Lung (tissue), 12 donors: ENCODE results near the gene IRF2BP1. TPM values are rescaled to one million over a fixed set of nuclear protein-coding genes. Genes with fewer than 3 reads are reported as not detected.

Experiments
- ATAC-seq: fragments of 200-7000 bp; cut with Tn5 transposase; one replicate; pipeline ENCODE4 v1.9.1; 2020; ENCODE audit warnings: moderate number of reproducible peaks; ENCODE audit not compliant: insufficient read depth, low FRiP score
- DNase-seq, 3 donors: peaks; one replicate each; pipeline ENCODE4 v3.0.0-alpha.2; 2013 to 2017
- H3K27ac ChIP-seq, 2 donors: one replicate each; pipeline ENCODE4 v1.5.1; 2013; ENCODE audit warnings: mild to moderate bottlenecking in 2 of 2, moderate library complexity in 2 of 2, control low read depth in 1 of 2, inconsistent platforms in 1 of 2, low read depth in 1 of 2, low read length in 1 of 2
- H3K27me3 ChIP-seq, 3 donors: one replicate each; pipeline ENCODE4 v1.5.1; 2013; ENCODE audit warnings: low read length in 2 of 3; ENCODE audit not compliant: control insufficient read depth in 3 of 3, insufficient read depth in 3 of 3
- H3K36me3 ChIP-seq, 4 donors: one replicate each; pipeline ENCODE4 v1.5.1; 2013; ENCODE audit warnings: low read length in 4 of 4, mild to moderate bottlenecking in 1 of 4, moderate library complexity in 1 of 4; ENCODE audit not compliant: control insufficient read depth in 4 of 4, insufficient read depth in 4 of 4
- H3K4me1 ChIP-seq, 5 donors: one replicate each; pipeline ENCODE4 v1.5.1; 2013; ENCODE audit warnings: low read length in 5 of 5, mild to moderate bottlenecking in 2 of 5, moderate library complexity in 1 of 5; ENCODE audit not compliant: control insufficient read depth in 5 of 5, insufficient read depth in 5 of 5
- H3K4me3 ChIP-seq: one replicate; pipeline ENCODE4 v1.5.1; 2013; ENCODE audit warnings: mild to moderate bottlenecking, control low read depth, moderate library complexity
- H3K9ac ChIP-seq, 2 donors: one replicate each; pipeline ENCODE4 v1.5.1; 2013; ENCODE audit warnings: low read length in 2 of 2, control low read depth in 1 of 2; ENCODE audit not compliant: insufficient read depth in 1 of 2
- H3K9me3 ChIP-seq, 4 donors: one replicate each; pipeline ENCODE4 v1.5.1; 2013; ENCODE audit warnings: low read length in 3 of 4, mild to moderate bottlenecking in 1 of 4, moderate library complexity in 1 of 4; ENCODE audit not compliant: control insufficient read depth in 4 of 4, insufficient read depth in 3 of 4
- CTCF ChIP-seq: IDR thresholded peaks from 2 replicates; pipeline ENCODE4 v1.5.1; 2012; ENCODE audit warnings: mild to moderate bottlenecking; ENCODE audit errors: control extremely low read depth, extremely low read depth
- WGBS, 2 donors: extraction: QIAGEN DNeasy Blood & Tissue Kit; methylation state at CpG; one replicate each; pipeline ENCODE4 v1.1.7; 2013; 5-methylcytosine and 5-hydroxymethylcytosine counted together
- polyA plus RNA-seq, 2 donors: library from polyadenylated mRNA; stranded (reverse); fragments of 200-250 nt; gene quantifications; one replicate each; pipeline ENCODE4 v1.2.1, GENCODE V29; 2013
- total RNA-seq, 2 donors: library from RNA; depleted of rRNA in 1 of 2; stranded (reverse); fragments of >200 nt in 1 of 2; gene quantifications; one replicate each; pipeline ENCODE4 v1.2.1, GENCODE V29; 2014 to 2021
- donor health status: control.
- donor health status: control.
- donor health status: Bipolar disorder and iron deficiency.
- donor health status: healthy.
- donor health status: DM: yes; HTN: yes; CAD: no.

The IRF2BP1 gene
- total and polyA plus RNA-seq, 4 donors: 10.9 to 24.3 (median 19.2) TPM

GRCh38 chr19:45917421-45918091 is 31.6 kb upstream of the IRF2BP1 start:
- no peaks in the 10 kb centered on the region for H3K4me1 ChIP-seq
- no peak overlapping the region for H3K27ac ChIP-seq
- no peak overlapping the region for H3K9ac ChIP-seq
- peaks cover 0 to 2% (median 0%) of the 10 kb centered on the region in 4 donors for H3K9me3 ChIP-seq
- no peak for TF ChIP-seq CTCF
- no peak for DNase-seq
- H3K36me3 ChIP-seq: no peaks in the 10 kb centered on the region
- ATAC-seq: no peak
- 58 to 64% methylated on average over 4 of the region's 4 CpGs for WGBS, 2 donors
- H3K4me3 ChIP-seq: no peak overlapping the region
- peaks cover 0 to 7% (median 4%) of the 10 kb centered on the region in 3 donors for H3K27me3 ChIP-seq

GRCh38 chr19:45913874-45914830 is 28.2 kb upstream of the IRF2BP1 start, which contains the start of gene NANOS2:
NANOS2 (minus strand) TSS chr19:45914778; CDS start chr19:45914693, 85 bp downstream.
- Histone ChIP-seq H3K4me1 (no peaks in the 10 kb centered on the region), H3K36me3 (no peaks in the 10 kb centered on the region)
- WGBS, 2 donors: 61 to 65% methylated on average over 39 to 44 of the region's 44 CpGs

GRCh38 chr19:45911291-45911690 is 25.4 kb upstream of the IRF2BP1 start:
- WGBS, 2 donors: 72 to 75% methylated on average over 8 of the region's 8 CpGs
- Histone ChIP-seq H3K4me3 (no peak overlapping the region), H3K4me1 (no peaks in the 10 kb centered on the region), H3K27me3 (peaks cover 0 to 3% (median 0%) of the 10 kb centered on the region in 3 donors), H3K9ac (no peak overlapping the region), H3K36me3 (no peaks in the 10 kb centered on the region), H3K9me3 (no peaks in the 10 kb centered on the region), H3K27ac (no peak overlapping the region)
- TF ChIP-seq CTCF: no peak
- DNase-seq (no peak), ATAC-seq (no peak)

More at GRCh38 chr19:45913874-45914830, 28.2 kb upstream of the IRF2BP1 start, which contains the start of gene NANOS2:
- Histone ChIP-seq H3K4me3 (no peak within 1 kb of the TSS), H3K27me3 (peaks cover 0 to 3% (median 0%) of the 10 kb centered on the region in 3 donors), H3K9ac (no peak within 1 kb of the TSS), H3K9me3 (no peaks in the 10 kb centered on the region), H3K27ac (no peak within 1 kb of the TSS)
- ATAC-seq (no peak), DNase-seq (no peak)
- TF ChIP-seq CTCF: no peak
